ENCODE results near the gene MFGE8. TPM values are rescaled to one million over a fixed set of nuclear protein-coding genes. Genes with fewer than 3 reads are reported as not detected.

MFGE8 gene
- total RNA-seq, 4 donors from 2014 or later, result 56.9 to 228 (median 74.1) TPM

DNA sequence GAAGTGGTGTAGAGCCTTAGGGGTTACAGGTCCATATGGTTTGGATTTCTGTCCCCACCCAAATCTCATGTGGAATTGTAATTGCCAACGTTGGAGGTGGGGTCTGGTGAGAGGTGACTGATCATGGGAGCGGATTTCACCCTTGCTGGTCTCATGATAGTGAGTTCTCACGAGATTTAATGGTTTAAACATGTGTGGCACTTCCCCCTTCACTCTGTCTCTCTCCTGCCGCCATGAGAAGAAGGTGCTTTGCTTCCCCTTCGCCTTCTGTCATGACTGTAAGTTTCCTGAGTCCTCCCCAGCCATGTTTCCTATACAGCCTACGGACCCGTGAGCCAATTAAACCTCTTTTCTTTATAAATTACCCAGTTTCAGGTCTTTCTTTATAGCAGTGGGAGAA, 43.1 kb upstream of the MFGE8 start:
- Histone ChIP-seq H3K4me1 (no peaks in the 10 kb centered on the region), H3K27ac (no peak overlapping the region), H3K4me3 (no peak overlapping the region), H3K27me3 (no peaks in the 10 kb centered on the region), H3K9me3 (no peaks in the 10 kb centered on the region), H3K36me3 (no peaks in the 10 kb centered on the region)
- intact Hi-C loops (cut with DNase I; ENCODE audit: low total_unique reads) (no loop called here), in situ Hi-C loops (cut with MboI; ENCODE audit: low pct_ligation_motif_present in 1 of 4, low pct_unique_long_range_greater_than_20kb in 1 of 4, low sequenced_read_pairs in 3 of 4) (no loop called here)
- no peak for DNase-seq
- TF ChIP-seq, protein P1, sequence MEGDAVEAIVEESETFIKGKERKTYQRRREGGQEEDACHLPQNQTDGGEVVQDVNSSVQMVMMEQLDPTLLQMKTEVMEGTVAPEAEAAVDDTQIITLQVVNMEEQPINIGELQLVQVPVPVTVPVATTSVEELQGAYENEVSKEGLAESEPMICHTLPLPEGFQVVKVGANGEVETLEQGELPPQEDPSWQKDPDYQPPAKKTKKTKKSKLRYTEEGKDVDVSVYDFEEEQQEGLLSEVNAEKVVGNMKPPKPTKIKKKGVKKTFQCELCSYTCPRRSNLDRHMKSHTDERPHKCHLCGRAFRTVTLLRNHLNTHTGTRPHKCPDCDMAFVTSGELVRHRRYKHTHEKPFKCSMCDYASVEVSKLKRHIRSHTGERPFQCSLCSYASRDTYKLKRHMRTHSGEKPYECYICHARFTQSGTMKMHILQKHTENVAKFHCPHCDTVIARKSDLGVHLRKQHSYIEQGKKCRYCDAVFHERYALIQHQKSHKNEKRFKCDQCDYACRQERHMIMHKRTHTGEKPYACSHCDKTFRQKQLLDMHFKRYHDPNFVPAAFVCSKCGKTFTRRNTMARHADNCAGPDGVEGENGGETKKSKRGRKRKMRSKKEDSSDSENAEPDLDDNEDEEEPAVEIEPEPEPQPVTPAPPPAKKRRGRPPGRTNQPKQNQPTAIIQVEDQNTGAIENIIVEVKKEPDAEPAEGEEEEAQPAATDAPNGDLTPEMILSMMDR (IDR thresholded peaks at IDR 0.05), result no peak
- TF ChIP-seq POLR2A (IDR thresholded peaks at IDR 0.05) (no peak), EP300 (IDR thresholded peaks at IDR 0.05; ENCODE audit: low read depth) (no peak), POLR2AphosphoS5 (IDR thresholded peaks at IDR 0.05) (no peak)
- 76 to 92% methylated on average over 2 to 7 of the region's 7 CpGs for WGBS, 2 donors (ENCODE audit: low coverage in 1 of 2)

- Histone ChIP-seq H3K9me3 (no peaks in the 10 kb centered on the region), H3K4me3 (no peak overlapping the region), H3K27ac (no peak overlapping the region), H3K36me3 (no peaks in the 10 kb centered on the region), H3K27me3 (no peaks in the 10 kb centered on the region), H3K4me1 (no peaks in the 10 kb centered on the region)
- in situ Hi-C loops (cut with MboI; ENCODE audit: low pct_ligation_motif_present in 1 of 4, low pct_unique_long_range_greater_than_20kb in 1 of 4, low sequenced_read_pairs in 3 of 4) (no loop called here), intact Hi-C loops (cut with DNase I; ENCODE audit: low total_unique reads) (no loop called here)
- TF ChIP-seq, protein P1 (IDR thresholded peaks at IDR 0.05), result no peak
- no peak for TF ChIP-seq POLR2A (IDR thresholded peaks at IDR 0.05)
- TF ChIP-seq POLR2AphosphoS5 (IDR thresholded peaks at IDR 0.05), result no peak
- TF ChIP-seq EP300 (IDR thresholded peaks at IDR 0.05; ENCODE audit: low read depth), result no peak
- 80% methylated on average over 15 of the region's 15 CpGs; no CpG with 5 or more reads in 1 of the 2 donors for WGBS, 2 donors (ENCODE audit: low coverage in 1 of 2)
- DNase-seq, result no peak
These were observed 41.5 kb upstream of the MFGE8 start for GRCh38 chr15:88954431-88955277.

GRCh38 chr15:88950600-88951160, 37.5 kb upstream of the MFGE8 start:
- intact Hi-C loops (cut with DNase I; ENCODE audit: low total_unique reads), result no loop called here
- DNase-seq, result no peak
- no peaks in the 10 kb centered on the region for H3K4me1 ChIP-seq
- no peak overlapping the region for H3K27ac ChIP-seq
- 80 to 86% methylated on average over 1 to 6 of the region's 6 CpGs for WGBS, 2 donors (ENCODE audit: low coverage in 1 of 2)
- in situ Hi-C loops (cut with MboI; ENCODE audit: low pct_ligation_motif_present in 1 of 4, low pct_unique_long_range_greater_than_20kb in 1 of 4, low sequenced_read_pairs in 3 of 4), result no loop called here
- H3K36me3 ChIP-seq, result no peaks in the 10 kb centered on the region
- H3K27me3 ChIP-seq, result no peaks in the 10 kb centered on the region
- H3K9me3 ChIP-seq, result no peaks in the 10 kb centered on the region
- TF ChIP-seq, protein P1 (IDR thresholded peaks at IDR 0.05), result no peak
- no peak for TF ChIP-seq POLR2AphosphoS5 (IDR thresholded peaks at IDR 0.05)
- no peak for TF ChIP-seq EP300 (IDR thresholded peaks at IDR 0.05; ENCODE audit: low read depth)
- no peak for TF ChIP-seq POLR2A (IDR thresholded peaks at IDR 0.05)
- no peak overlapping the region for H3K4me3 ChIP-seq

DNA sequence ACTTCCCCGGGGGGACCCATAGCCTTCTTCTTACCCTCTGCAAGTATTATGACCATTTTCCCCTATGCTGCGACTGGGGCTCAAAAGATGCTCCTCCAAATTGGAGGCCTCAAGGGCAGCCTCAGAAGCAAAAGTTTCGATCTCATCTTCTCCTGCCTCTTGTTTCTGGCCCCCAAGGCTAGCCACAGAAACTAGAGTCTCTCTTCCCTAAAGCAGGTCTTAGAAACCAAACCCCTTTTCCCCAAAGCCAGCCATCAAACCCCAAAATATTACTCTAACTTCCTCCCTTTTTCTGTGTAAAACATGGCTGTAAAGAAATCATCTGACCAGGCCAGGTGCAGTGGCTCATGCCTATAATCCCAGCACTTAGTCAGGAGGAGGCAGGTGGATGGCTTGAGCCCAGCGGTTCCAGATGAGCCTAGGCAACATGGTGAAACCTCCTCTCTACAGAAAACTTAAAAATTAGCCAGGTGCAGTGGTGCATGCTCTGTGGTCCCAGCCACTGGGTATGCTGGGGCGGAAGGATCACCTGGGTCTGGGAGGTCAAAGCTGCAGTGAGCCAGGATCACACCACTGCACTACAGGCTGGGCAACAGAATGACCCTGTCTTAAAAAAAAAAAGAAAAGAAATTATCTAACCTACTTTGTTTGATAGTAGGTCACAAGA, 36.7 kb upstream of the MFGE8 start:
- H3K36me3 ChIP-seq, result no peaks in the 10 kb centered on the region
- in situ Hi-C loops (cut with MboI; ENCODE audit: low pct_ligation_motif_present in 1 of 4, low pct_unique_long_range_greater_than_20kb in 1 of 4, low sequenced_read_pairs in 3 of 4) (no loop called here), intact Hi-C loops (cut with DNase I; ENCODE audit: low total_unique reads) (no loop called here)
- WGBS, 2 donors (ENCODE audit: low coverage in 1 of 2), result 86 to 91% methylated on average over 4 to 5 of the region's 5 CpGs
- no peak for DNase-seq
- no peak overlapping the region for H3K27ac ChIP-seq
- no peak overlapping the region for H3K4me3 ChIP-seq
- TF ChIP-seq, protein P1 (IDR thresholded peaks at IDR 0.05), result no peak
- TF ChIP-seq EP300 (IDR thresholded peaks at IDR 0.05; ENCODE audit: low read depth) (no peak), POLR2AphosphoS5 (IDR thresholded peaks at IDR 0.05) (no peak), POLR2A (IDR thresholded peaks at IDR 0.05) (no peak)
- no peaks in the 10 kb centered on the region for H3K4me1 ChIP-seq
- no peaks in the 10 kb centered on the region for H3K27me3 ChIP-seq
- H3K9me3 ChIP-seq, result no peaks in the 10 kb centered on the region

Measured in transverse colon (tissue), 4 donors.